Right lobe of liver (tissue), 4 donors: Measurements from ENCODE around the gene MYH10.

Experiments
- CTCF ChIP-seq, 4 donors: fragments of 200-600 bp in 3 of 4; fragments of 450-650 bp in 1 of 4; IDR thresholded peaks; one replicate each; pipeline versions ENCODE4 v1.5.1 to v1.8.0; 2016 to 2022; ENCODE audit warnings: antibody characterized with exemption in 4 of 4, mild to moderate bottlenecking in 2 of 4
- POLR2A ChIP-seq: fragments of 450-650 bp; IDR thresholded peaks from one replicate; pipeline ENCODE4 v1.6.1; 2017; ENCODE audit warnings: antibody characterized with exemption, mild to moderate bottlenecking
- donor health status: DM: no; HTN: no; CAD: no.
- donor health status: DM: no; HTN: no; CAD: no.
- donor health status: DM: no; HTN: yes; CAD: no.

- TF ChIP-seq CTCF (IDR thresholded peaks at IDR 0.05) (no peak), POLR2A (no peak)
These were observed 190.8 kb downstream of the MYH10 start for GRCh38 chr17:8439681-8440080.
